Transverse colon (tissue), 4 donors: ENCODE results near the gene LMF1.

Experiments used
- EP300 ChIP-seq: sonication (generic); formaldehyde crosslinking; IDR thresholded peaks from one replicate; pipeline ENCODE4 v1.6.1; 2017; ENCODE audit warnings: antibody characterized with exemption, low read depth
- POLR2A ChIP-seq: fragments of 450-650 bp; IDR thresholded peaks from one replicate; pipeline ENCODE4 v1.6.1; 2016; ENCODE audit warnings: antibody characterized with exemption, mild to moderate bottlenecking, moderate library complexity
- POLR2AphosphoS5 ChIP-seq, 3 donors: sonication (generic); formaldehyde crosslinking; IDR thresholded peaks; one replicate each; pipeline ENCODE4 v1.6.1; 2016; ENCODE audit warnings: antibody characterized with exemption in 3 of 3
- TF ChIP-seq, protein P1 (sequence below), 5 experiments: fragments of 200-600 bp in 3 of 5; fragments of 450-650 bp in 2 of 5; sonication (generic) in 3 of 5; IDR thresholded peaks; 1 replicate in 2 of 5; 2 replicates in 3 of 5; pipeline ENCODE4 v1.5.1; 2016 to 2017; ENCODE audit warnings: antibody characterized with exemption in 5 of 5, inconsistent platforms in 3 of 5, mild to moderate bottlenecking in 2 of 5, moderate library complexity in 1 of 5

DNA sequence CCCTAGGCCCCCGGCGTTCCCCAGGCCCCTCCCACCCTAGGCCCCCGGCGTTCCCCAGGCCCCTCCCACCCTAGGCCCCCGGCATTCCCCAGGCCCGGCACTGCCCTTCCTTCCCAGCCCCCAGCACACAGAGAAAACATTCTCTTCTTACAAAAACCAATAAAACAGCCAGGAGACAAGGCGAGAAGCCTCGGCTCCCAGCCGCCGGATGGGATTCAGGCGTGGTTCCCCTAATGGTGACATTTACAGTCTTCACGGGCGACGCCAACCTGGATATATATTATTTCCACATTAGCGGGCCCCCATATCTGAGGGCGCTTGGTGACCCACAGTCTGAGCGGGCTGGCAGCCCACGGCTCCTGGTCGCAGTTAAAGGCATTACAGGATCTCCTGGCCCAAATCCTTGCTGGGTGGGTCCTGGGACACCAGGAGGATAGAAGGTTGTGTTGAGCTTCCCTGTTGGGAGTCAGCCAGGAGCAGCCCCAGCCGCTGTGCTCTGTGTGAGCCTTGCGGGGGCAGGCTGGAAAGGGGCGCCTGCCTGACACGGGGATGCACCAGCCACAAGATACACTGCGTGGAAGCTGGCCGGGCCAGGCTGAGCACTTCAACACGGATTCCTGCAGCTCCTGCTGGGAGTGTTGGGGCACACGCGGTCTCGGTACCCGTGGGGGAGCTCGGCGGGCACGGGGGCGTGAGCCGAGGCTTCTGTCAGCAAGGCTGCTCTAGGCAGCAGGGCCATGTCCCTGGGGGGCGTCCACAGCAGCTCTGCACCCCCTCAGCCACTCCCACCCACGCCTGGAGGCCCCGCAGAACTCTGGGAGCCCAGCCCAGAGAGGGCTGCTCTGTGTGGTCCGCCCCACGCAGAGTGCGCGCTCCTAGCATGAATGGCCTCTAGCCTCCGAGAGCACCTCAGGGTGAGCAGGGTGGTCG is 83.7 kb downstream of the LMF1 start:
- TF ChIP-seq POLR2A (no peak), POLR2AphosphoS5 (IDR thresholded peaks at IDR 0.05) (no peak), EP300 (no peak)
- TF ChIP-seq, protein P1, sequence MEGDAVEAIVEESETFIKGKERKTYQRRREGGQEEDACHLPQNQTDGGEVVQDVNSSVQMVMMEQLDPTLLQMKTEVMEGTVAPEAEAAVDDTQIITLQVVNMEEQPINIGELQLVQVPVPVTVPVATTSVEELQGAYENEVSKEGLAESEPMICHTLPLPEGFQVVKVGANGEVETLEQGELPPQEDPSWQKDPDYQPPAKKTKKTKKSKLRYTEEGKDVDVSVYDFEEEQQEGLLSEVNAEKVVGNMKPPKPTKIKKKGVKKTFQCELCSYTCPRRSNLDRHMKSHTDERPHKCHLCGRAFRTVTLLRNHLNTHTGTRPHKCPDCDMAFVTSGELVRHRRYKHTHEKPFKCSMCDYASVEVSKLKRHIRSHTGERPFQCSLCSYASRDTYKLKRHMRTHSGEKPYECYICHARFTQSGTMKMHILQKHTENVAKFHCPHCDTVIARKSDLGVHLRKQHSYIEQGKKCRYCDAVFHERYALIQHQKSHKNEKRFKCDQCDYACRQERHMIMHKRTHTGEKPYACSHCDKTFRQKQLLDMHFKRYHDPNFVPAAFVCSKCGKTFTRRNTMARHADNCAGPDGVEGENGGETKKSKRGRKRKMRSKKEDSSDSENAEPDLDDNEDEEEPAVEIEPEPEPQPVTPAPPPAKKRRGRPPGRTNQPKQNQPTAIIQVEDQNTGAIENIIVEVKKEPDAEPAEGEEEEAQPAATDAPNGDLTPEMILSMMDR (IDR thresholded peaks at IDR 0.05): no peak
